Activated T-cell treated with anti-CD3 and anti-CD28 coated beads, Interleukin-2, amount 50 U/mL, for 72 hours (primary cell): ENCODE measurements around the gene AKR1C1. TPM values are rescaled to one million over a fixed set of nuclear protein-coding genes. Genes with fewer than 3 reads are reported as not detected.
"Not testable (repeated sequence)": the region's sequence is repeated elsewhere in the genome, so short reads cannot be mapped to it uniquely, and the experiment has no call there.

ENCODE experiments used
- ATAC-seq, 2 donors: fragments of 150-1000 bp; cut with Tn5 transposase; replicated peaks in 1 of 2; 2 replicates each; pipeline ENCODE4 v1.10.0; 2021; ENCODE audit warnings: moderate library complexity in 2 of 2, mild to moderate bottlenecking in 1 of 2
- DNase-seq, 2 donors: peaks; one replicate each; pipeline ENCODE4 v3.0.0; 2021 to 2022; ENCODE audit warnings: mixed read lengths in 1 of 2
- H3K27ac Mint-ChIP-seq: one replicate; pipeline ENCODE4 v1.8.0; 2022; ENCODE audit warnings: mild to moderate bottlenecking, moderate library complexity, mixed read lengths
- H3K27me3 Mint-ChIP-seq: one replicate; pipeline ENCODE4 v1.8.0; 2022; ENCODE audit warnings: low read depth, mixed read lengths
- H3K36me3 Mint-ChIP-seq, 2 donors: one replicate each; pipeline ENCODE4 v1.8.0; 2022; ENCODE audit warnings: mixed read lengths in 2 of 2, mild to moderate bottlenecking in 1 of 2; ENCODE audit not compliant: insufficient read depth in 2 of 2
- H3K4me1 Mint-ChIP-seq: one replicate; pipeline ENCODE4 v1.8.0; 2022; ENCODE audit warnings: low read depth, mixed read lengths
- H3K4me3 Mint-ChIP-seq, 2 donors: one replicate each; pipeline ENCODE4 v1.8.0; 2022; ENCODE audit warnings: mild to moderate bottlenecking in 2 of 2, mixed read lengths in 2 of 2, moderate library complexity in 2 of 2
- H3K9me3 Mint-ChIP-seq, 2 donors: one replicate each; pipeline ENCODE4 v1.8.0; 2022; ENCODE audit warnings: mixed read lengths in 2 of 2
- total RNA-seq, 2 donors: library from RNA; stranded (reverse); gene quantifications; one replicate each; pipeline ENCODE4 v1.2.3, GENCODE V29; 2022

The AKR1C1 gene
- total RNA-seq, 2 donors from 2014 or later, result 0.60 to 2.7 TPM

- H3K27me3 Mint-ChIP-seq, result no peaks in the 10 kb centered on the region
- no peak for ATAC-seq
- H3K9me3 Mint-ChIP-seq, result no peaks in the 10 kb centered on the region
Observed at GRCh38 chr10:4941540-4942330, 21.5 kb upstream of the AKR1C1 start.

GRCh38 chr10:4942931-4943330 lies 20.3 kb upstream of the AKR1C1 start:
- H3K27ac Mint-ChIP-seq, H3K9me3 Mint-ChIP-seq, DNase-seq, ATAC-seq, H3K4me1 Mint-ChIP-seq, H3K4me3 Mint-ChIP-seq, H3K36me3 Mint-ChIP-seq, H3K27me3 Mint-ChIP-seq: not testable (repeated sequence)

More at GRCh38 chr10:4941540-4942330, 21.5 kb upstream of the AKR1C1 start:
- Mint-ChIP-seq H3K36me3 (no peaks in the 10 kb centered on the region), H3K4me1 (no peaks in the 10 kb centered on the region), H3K4me3 (no peak overlapping the region), H3K27ac (no peak overlapping the region)
- DNase-seq, result no peak

GRCh38 chr10:4943416-4943815 lies 19.8 kb upstream of the AKR1C1 start:
- not testable (repeated sequence) for H3K4me3 Mint-ChIP-seq, H3K36me3 Mint-ChIP-seq, H3K4me1 Mint-ChIP-seq, H3K27me3 Mint-ChIP-seq, ATAC-seq, H3K9me3 Mint-ChIP-seq, H3K27ac Mint-ChIP-seq, DNase-seq

GRCh38 chr10:4943821-4944220 lies 19.4 kb upstream of the AKR1C1 start:
- Mint-ChIP-seq H3K36me3 (no peaks in the 10 kb centered on the region), H3K4me1 (no peaks in the 10 kb centered on the region), H3K4me3 (no peak overlapping the region), H3K27ac (no peak overlapping the region), H3K27me3 (no peaks in the 10 kb centered on the region), H3K9me3 (no peaks in the 10 kb centered on the region)
- ATAC-seq (no peak), DNase-seq (no peak)

- Mint-ChIP-seq H3K4me3 (no peak overlapping the region), H3K27ac (no peak overlapping the region), H3K4me1 (no peaks in the 10 kb centered on the region), H3K36me3 (no peaks in the 10 kb centered on the region), H3K9me3 (no peaks in the 10 kb centered on the region), H3K27me3 (no peaks in the 10 kb centered on the region)
- ATAC-seq (no peak), DNase-seq (no peak)
Observed at GRCh38 chr10:4944841-4945240, 18.4 kb upstream of the AKR1C1 start.

GRCh38 chr10:4945766-4946717 lies 17.2 kb upstream of the AKR1C1 start:
- ATAC-seq, result no peak
- Mint-ChIP-seq H3K27me3 (no peaks in the 10 kb centered on the region), H3K27ac (no peak overlapping the region)

GRCh38 chr10:4947039-4947634 lies 16.1 kb upstream of the AKR1C1 start:
- Mint-ChIP-seq H3K9me3 (no peaks in the 10 kb centered on the region), H3K27ac (no peak overlapping the region), H3K4me3 (no peak overlapping the region)

More at GRCh38 chr10:4945766-4946717, 17.2 kb upstream of the AKR1C1 start:
- Mint-ChIP-seq H3K36me3 (no peaks in the 10 kb centered on the region), H3K4me1 (no peaks in the 10 kb centered on the region), H3K9me3 (no peaks in the 10 kb centered on the region), H3K4me3 (no peak overlapping the region)
- DNase-seq, result no peak

GRCh38 chr10:4947635-4948596 lies 15.3 kb upstream of the AKR1C1 start:
- H3K4me1 Mint-ChIP-seq, result no peaks in the 10 kb centered on the region
- ATAC-seq, result no peak
- no peak overlapping the region for H3K27ac Mint-ChIP-seq
- H3K36me3 Mint-ChIP-seq, result no peaks in the 10 kb centered on the region
- no peaks in the 10 kb centered on the region for H3K9me3 Mint-ChIP-seq
- no peak overlapping the region for H3K4me3 Mint-ChIP-seq
- DNase-seq, result no peak
- H3K27me3 Mint-ChIP-seq, result no peaks in the 10 kb centered on the region

More at GRCh38 chr10:4947039-4947634, 16.1 kb upstream of the AKR1C1 start:
- DNase-seq (no peak), ATAC-seq (no peak)
- H3K4me1 Mint-ChIP-seq, result no peaks in the 10 kb centered on the region
- H3K36me3 Mint-ChIP-seq, result no peaks in the 10 kb centered on the region
- no peaks in the 10 kb centered on the region for H3K27me3 Mint-ChIP-seq

GRCh38 chr10:4951512-4952162 lies 11.6 kb upstream of the AKR1C1 start:
- not testable (repeated sequence) for H3K27ac Mint-ChIP-seq, ATAC-seq, H3K27me3 Mint-ChIP-seq, DNase-seq, H3K4me3 Mint-ChIP-seq, H3K9me3 Mint-ChIP-seq, H3K4me1 Mint-ChIP-seq, H3K36me3 Mint-ChIP-seq

- Mint-ChIP-seq H3K4me1 (no peaks in the 10 kb centered on the region), H3K27me3 (no peaks in the 10 kb centered on the region), H3K36me3 (no peaks in the 10 kb centered on the region), H3K9me3 (no peaks in the 10 kb centered on the region), H3K27ac (no peak overlapping the region), H3K4me3 (no peak overlapping the region)
- no peak for ATAC-seq
- DNase-seq, result no peak
Observed at GRCh38 chr10:4953405-4953804, 9.8 kb upstream of the AKR1C1 start.

- H3K4me3 Mint-ChIP-seq, DNase-seq, H3K9me3 Mint-ChIP-seq, ATAC-seq, H3K27me3 Mint-ChIP-seq, H3K4me1 Mint-ChIP-seq, H3K27ac Mint-ChIP-seq, H3K36me3 Mint-ChIP-seq: not testable (repeated sequence)
Observed at GRCh38 chr10:4956088-4956487, 7.1 kb upstream of the AKR1C1 start.
